Nephron (organoid): ENCODE data around the gene TMEM205.

Experiments used
- H3K27ac Mint-ChIP-seq, 3 experiments: 2 replicates each; pipeline ENCODE4 v1.8.0; 2020; ENCODE audit warnings: mixed read lengths in 3 of 3, mild to moderate bottlenecking in 2 of 3, moderate library complexity in 1 of 3
- H3K27me3 Mint-ChIP-seq: 2 replicates; pipeline ENCODE4 v1.8.0; 2021; ENCODE audit warnings: low read depth, mild to moderate bottlenecking, moderate library complexity, mixed read lengths
- H3K36me3 Mint-ChIP-seq: 2 replicates; pipeline ENCODE4 v1.8.0; 2020; ENCODE audit warnings: low read depth, mixed read lengths
- H3K4me1 Mint-ChIP-seq: 2 replicates; pipeline ENCODE4 v1.8.0; 2020; ENCODE audit warnings: mixed read lengths
- H3K4me3 Mint-ChIP-seq, 3 experiments: 2 replicates each; pipeline ENCODE4 v1.8.0; 2020; ENCODE audit warnings: mild to moderate bottlenecking in 3 of 3, mixed read lengths in 3 of 3, moderate library complexity in 2 of 3
- H3K9me3 Mint-ChIP-seq: 2 replicates; pipeline ENCODE4 v1.8.0; 2020; ENCODE audit warnings: mixed read lengths
- CTCF ChIP-seq, 3 experiments: fragments of 200-600 bp; sonication (generic); IDR thresholded peaks; one replicate each; pipeline ENCODE4 v1.5.0; 2021; ENCODE audit warnings: antibody characterized with exemption in 3 of 3; ENCODE audit not compliant: unreplicated experiment in 3 of 3

Gene TMEM205

DNA sequence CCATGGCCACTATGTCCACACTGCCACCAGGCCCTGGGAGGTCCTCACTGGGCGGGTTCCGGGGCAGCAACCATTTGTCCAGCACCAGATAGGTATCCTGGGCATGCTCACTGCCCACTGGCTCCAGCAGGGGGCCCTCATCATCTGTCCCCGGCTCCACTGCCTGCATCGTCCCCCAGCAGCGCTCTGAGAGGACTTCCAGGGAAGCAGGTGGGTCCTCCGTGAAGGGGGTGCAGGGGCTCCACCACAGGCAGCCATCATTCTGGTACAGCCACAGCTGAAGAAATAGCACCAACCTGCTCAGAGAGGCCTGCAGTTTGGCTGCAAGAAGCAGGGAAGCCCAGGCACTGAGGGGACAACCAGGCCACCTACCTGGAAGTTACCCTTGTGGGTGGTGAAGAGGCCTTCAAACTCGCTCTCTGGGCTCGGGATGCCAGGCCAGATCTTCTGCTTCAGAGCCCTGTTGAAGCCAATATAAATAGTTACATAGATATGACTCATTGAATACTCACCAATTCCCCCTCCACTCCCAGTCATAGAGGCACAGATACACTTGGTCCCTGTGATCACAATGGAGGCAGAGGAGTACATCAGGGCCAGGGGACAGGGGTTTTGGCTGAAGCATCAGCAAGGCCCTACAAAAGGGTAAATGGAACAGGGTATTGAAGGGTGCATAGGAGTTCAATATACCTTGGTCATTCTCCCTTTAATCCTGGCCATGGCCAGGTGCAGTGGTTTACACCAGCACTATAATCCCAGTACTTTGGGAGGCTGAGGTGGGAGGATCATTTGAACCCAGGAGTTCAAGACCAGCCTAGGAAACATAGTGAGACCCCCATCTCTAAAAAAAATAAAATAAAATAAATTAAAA is 32.5 kb upstream of the TMEM205 start:
- peaks cover 24% of the 10 kb centered on the region for H3K27me3 Mint-ChIP-seq
- H3K9me3 Mint-ChIP-seq: no peaks in the 10 kb centered on the region
- peaks cover 13% of the 10 kb centered on the region for H3K4me1 Mint-ChIP-seq
- peak overlapping the region; percentile 45 to 76 (median 73) for H3K4me3 Mint-ChIP-seq
- TF ChIP-seq CTCF (IDR thresholded peaks at IDR 0.05; ENCODE audit: unreplicated experiment in 3 of 3): peak; percentile 62 to 76 (median 71)
- peak overlapping the region in 1 of 3 experiments; percentile 9 for H3K27ac Mint-ChIP-seq
- peaks cover 4% of the 10 kb centered on the region for H3K36me3 Mint-ChIP-seq

DNA sequence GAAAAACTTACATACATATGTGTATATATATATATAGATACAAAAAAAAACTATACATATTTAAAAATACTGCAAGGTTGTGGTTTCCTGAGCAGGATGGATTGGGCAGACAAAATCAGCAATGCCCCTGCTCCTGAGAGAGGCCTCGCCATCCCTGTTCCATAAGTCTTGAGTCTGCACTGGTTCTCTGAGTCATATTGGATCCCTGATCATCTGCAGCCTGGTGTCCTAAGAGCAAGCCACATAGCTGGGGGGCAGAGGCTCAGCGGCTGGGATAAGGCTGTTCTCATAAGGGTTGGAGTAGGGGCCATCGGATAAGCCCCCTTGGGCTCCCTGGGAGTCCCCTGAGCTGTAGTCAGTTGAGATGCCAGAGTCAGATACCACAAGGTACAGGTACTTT is 31.7 kb upstream of the TMEM205 start:
- Mint-ChIP-seq H3K27ac (peak overlapping the region in 1 of 3 experiments; percentile 74), H3K36me3 (peaks cover 4% of the 10 kb centered on the region), H3K9me3 (no peaks in the 10 kb centered on the region), H3K4me3 (no peak overlapping the region), H3K27me3 (peaks cover 19% of the 10 kb centered on the region), H3K4me1 (peaks cover 13% of the 10 kb centered on the region)
- TF ChIP-seq CTCF (IDR thresholded peaks at IDR 0.05; ENCODE audit: unreplicated experiment in 3 of 3): no peak

- Mint-ChIP-seq H3K36me3 (peaks cover 4% of the 10 kb centered on the region), H3K4me1 (peaks cover 13% of the 10 kb centered on the region), H3K27ac (peak overlapping the region; percentile 74 to 84 (median 78)), H3K9me3 (no peaks in the 10 kb centered on the region), H3K4me3 (peak overlapping the region; percentile 53 to 79 (median 64)), H3K27me3 (peaks cover 14% of the 10 kb centered on the region)
- no peak for TF ChIP-seq CTCF (IDR thresholded peaks at IDR 0.05; ENCODE audit: unreplicated experiment in 3 of 3)
These were observed 31.2 kb upstream of the TMEM205 start for GRCh38 chr19:11377237-11377636.

DNA sequence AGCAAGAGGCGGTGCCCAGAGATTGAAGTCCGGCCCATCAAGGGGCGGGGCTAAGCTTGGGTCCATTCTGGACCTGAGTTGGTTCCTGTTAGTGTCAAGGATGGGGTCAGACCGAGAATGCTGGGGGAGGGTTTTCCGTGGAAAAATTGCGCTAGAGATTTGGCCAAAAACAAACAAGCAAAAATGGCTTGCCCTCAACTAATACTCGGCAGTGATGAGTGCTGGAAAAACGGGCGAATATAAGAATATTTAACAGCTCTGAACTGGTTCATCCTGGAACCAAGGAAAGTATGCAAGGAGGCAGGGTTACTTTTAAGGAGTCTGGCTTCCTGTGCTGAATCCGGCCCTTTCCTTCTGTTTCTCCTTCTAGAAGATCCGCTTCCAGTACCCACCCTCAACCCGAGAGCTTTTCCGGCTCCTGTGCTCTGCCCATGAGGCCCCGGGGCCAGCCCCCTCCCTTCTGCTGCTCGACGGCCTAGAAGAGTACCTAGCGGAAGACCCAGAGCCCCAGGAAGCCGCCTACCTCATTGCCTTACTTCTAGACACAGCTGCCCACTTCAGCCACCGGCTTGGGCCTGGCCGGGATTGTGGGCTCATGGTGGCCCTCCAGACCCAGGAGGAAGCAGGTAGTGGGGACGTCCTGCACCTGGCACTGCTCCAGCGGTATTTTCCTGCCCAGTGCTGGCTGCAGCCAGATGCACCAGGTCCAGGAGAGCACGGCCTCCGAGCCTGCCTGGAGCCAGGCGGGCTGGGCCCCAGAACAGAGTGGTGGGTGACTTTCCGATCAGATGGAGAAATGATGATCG is 29.3 kb upstream of the TMEM205 start:
- TF ChIP-seq CTCF (IDR thresholded peaks at IDR 0.05; ENCODE audit: unreplicated experiment in 3 of 3): no peak
- no peaks in the 10 kb centered on the region for H3K9me3 Mint-ChIP-seq
- peaks cover 4% of the 10 kb centered on the region for H3K36me3 Mint-ChIP-seq
- H3K4me1 Mint-ChIP-seq: peaks cover 7% of the 10 kb centered on the region
- H3K27me3 Mint-ChIP-seq: no peaks in the 10 kb centered on the region
- H3K27ac Mint-ChIP-seq: no peak overlapping the region
- H3K4me3 Mint-ChIP-seq: no peak overlapping the region

- Mint-ChIP-seq H3K27me3 (no peaks in the 10 kb centered on the region), H3K4me3 (no peak within 1 kb of the TSS), H3K27ac (peak within 1 kb of the TSS in 1 of 3 experiments; percentile 67), H3K4me1 (peaks cover 7% of the 10 kb centered on the region), H3K36me3 (peaks cover 4% of the 10 kb centered on the region), H3K9me3 (no peaks in the 10 kb centered on the region)
- TF ChIP-seq CTCF (IDR thresholded peaks at IDR 0.05; ENCODE audit: unreplicated experiment in 3 of 3): no peak
These were observed 28.5 kb upstream of the TMEM205 start, which contains the start of gene SWSAP1 for GRCh38 chr19:11374433-11375142. Gene SWSAP1, plus strand, starts transcription at chr19:11374666. Its CDS starts 15 bp downstream, at chr19:11374681.
